Measurements from ENCODE around the gene PHLPP1. TPM values are rescaled to one million over a fixed set of nuclear protein-coding genes. Genes with fewer than 3 reads are reported as not detected.
A peak's percentile ranks its signal among the peaks of the same experiment; 100 is the strongest.

PHLPP1 gene
- total and polyA plus RNA-seq, 9 of the 15 experiments (the other 6 are each of a cell fraction or from before 2014, with no cell fraction given) = 0.56 to 9.0 (median 4.5) TPM

GRCh38 chr18:62850619-62851306 is 135.4 kb downstream of the PHLPP1 start (continued):
- TF ChIP-seq MITF (IDR thresholded peaks at IDR 0.05) = no peak
- no peak for TF ChIP-seq SMAD3 (CRISPR knock-in tag; conservative IDR thresholded peaks at IDR 0.05)
- TF ChIP-seq ARID3B (CRISPR knock-in tag; IDR thresholded peaks at IDR 0.05; ENCODE audit: borderline replicate concordance) = no peak
- TF ChIP-seq CEBPB (tag; IDR thresholded peaks at IDR 0.05) = no peak
- no peak for TF ChIP-seq ZNF655 (CRISPR knock-in tag; IDR thresholded peaks at IDR 0.05)
- TF ChIP-seq ZBTB9 (CRISPR knock-in tag; IDR thresholded peaks at IDR 0.05) = 0 out of 2 replicates have a peak, but pooled peaks have one; percentile 41
- no peak for TF ChIP-seq SREBF2 (CRISPR knock-in tag; IDR thresholded peaks at IDR 0.05)
- no peak for TF ChIP-seq BCLAF1 (IDR thresholded peaks at IDR 0.05; ENCODE audit: borderline replicate concordance in 1 of 2, control insufficient read depth in 1 of 2, low read depth in 2 of 2, low read length in 1 of 2)
- no peak for TF ChIP-seq MXI1 (IDR thresholded peaks at IDR 0.05; ENCODE audit: low read depth, low read length)
- no peak for TF ChIP-seq ZNF134 (CRISPR knock-in tag; conservative IDR thresholded peaks at IDR 0.05)
- TF ChIP-seq ZNF124 (CRISPR knock-in tag; IDR thresholded peaks at IDR 0.05) = no peak
- TF ChIP-seq MEIS2 (IDR thresholded peaks at IDR 0.05; ENCODE audit: partially characterized antibody) = peak; percentile 66
